ENCODE results near the gene CLCA4.
A peak's percentile ranks its signal among the peaks of the same experiment; 100 is the strongest.

CLCA4 gene

GRCh38 chr1:86546787-86547221 is at the start of gene CLCA4:
Gene CLCA4 (plus strand): TSS chr1:86547078. CDS start chr1:86547120, 42 bp downstream.
- DNase-seq (ENCODE audit: low spot score): no peak
- no peak for TF ChIP-seq CTCF (IDR thresholded peaks at IDR 0.05; ENCODE audit: extremely low read depth, missing control alignments)

- no peak for TF ChIP-seq CTCF (IDR thresholded peaks at IDR 0.05; ENCODE audit: extremely low read depth, missing control alignments)
- no peak for DNase-seq (ENCODE audit: low spot score)
Observed at GRCh38 chr1:86498281-86498680, 48.6 kb upstream of the CLCA4 start.

GRCh38 chr1:86499987-86500593 is 46.8 kb upstream of the CLCA4 start:
- TF ChIP-seq CTCF (IDR thresholded peaks at IDR 0.05; ENCODE audit: extremely low read depth, missing control alignments): peak; percentile 63
- DNase-seq (ENCODE audit: low spot score): peak; percentile 31

- no peak for DNase-seq (ENCODE audit: low spot score)
- TF ChIP-seq CTCF (IDR thresholded peaks at IDR 0.05; ENCODE audit: extremely low read depth, missing control alignments): no peak
Observed at GRCh38 chr1:86500714-86501113, 46.2 kb upstream of the CLCA4 start.

GRCh38 chr1:86502125-86502646 is 44.7 kb upstream of the CLCA4 start:
- TF ChIP-seq CTCF (IDR thresholded peaks at IDR 0.05; ENCODE audit: extremely low read depth, missing control alignments): peak; percentile 6
- peak; percentile 26 for DNase-seq (ENCODE audit: low spot score)

- no peak for DNase-seq (ENCODE audit: low spot score)
- no peak for TF ChIP-seq CTCF (IDR thresholded peaks at IDR 0.05; ENCODE audit: extremely low read depth, missing control alignments)
Observed at GRCh38 chr1:86502721-86503405, 44.0 kb upstream of the CLCA4 start.

GRCh38 chr1:86503406-86504136 is 43.3 kb upstream of the CLCA4 start:
- no peak for TF ChIP-seq CTCF (IDR thresholded peaks at IDR 0.05; ENCODE audit: extremely low read depth, missing control alignments)
- no peak for DNase-seq (ENCODE audit: low spot score)
